Measurements from ENCODE around the gene PRPF18.

DNA sequence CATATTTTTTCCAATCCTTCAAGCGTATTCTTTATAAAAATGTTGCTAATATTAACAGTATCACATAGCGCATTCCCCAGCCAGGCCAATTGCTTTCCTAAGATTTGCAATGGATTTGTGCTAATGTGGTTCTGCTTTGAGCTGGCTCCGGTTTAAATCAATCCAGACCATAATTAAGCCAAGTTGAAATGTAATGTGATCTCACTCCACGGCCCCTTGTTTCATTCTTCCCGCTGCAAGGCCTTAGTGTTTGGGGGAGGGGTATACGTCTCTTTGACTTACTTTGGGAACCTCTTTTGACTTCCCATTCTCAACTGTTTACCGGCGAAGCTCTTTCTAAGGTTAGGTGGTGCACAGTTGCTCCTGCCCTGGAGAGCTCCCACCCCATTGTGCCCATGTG is 86.4 kb downstream of the PRPF18 start:
- TF ChIP-seq POLR2A (IDR thresholded peaks at IDR 0.05) (no peak), POLR2AphosphoS5 (IDR thresholded peaks at IDR 0.05; ENCODE audit: insufficient read depth in 1 of 2, low read depth in 1 of 2) (no peak)
- TF ChIP-seq, protein P1, sequence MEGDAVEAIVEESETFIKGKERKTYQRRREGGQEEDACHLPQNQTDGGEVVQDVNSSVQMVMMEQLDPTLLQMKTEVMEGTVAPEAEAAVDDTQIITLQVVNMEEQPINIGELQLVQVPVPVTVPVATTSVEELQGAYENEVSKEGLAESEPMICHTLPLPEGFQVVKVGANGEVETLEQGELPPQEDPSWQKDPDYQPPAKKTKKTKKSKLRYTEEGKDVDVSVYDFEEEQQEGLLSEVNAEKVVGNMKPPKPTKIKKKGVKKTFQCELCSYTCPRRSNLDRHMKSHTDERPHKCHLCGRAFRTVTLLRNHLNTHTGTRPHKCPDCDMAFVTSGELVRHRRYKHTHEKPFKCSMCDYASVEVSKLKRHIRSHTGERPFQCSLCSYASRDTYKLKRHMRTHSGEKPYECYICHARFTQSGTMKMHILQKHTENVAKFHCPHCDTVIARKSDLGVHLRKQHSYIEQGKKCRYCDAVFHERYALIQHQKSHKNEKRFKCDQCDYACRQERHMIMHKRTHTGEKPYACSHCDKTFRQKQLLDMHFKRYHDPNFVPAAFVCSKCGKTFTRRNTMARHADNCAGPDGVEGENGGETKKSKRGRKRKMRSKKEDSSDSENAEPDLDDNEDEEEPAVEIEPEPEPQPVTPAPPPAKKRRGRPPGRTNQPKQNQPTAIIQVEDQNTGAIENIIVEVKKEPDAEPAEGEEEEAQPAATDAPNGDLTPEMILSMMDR (IDR thresholded peaks at IDR 0.05): no peak

Measured in vagina (tissue), 2 donors.